Skeletal muscle tissue (tissue), 4 donors: Measurements from ENCODE around the gene ABCC6. TPM values are rescaled to one million over a fixed set of nuclear protein-coding genes. Genes with fewer than 3 reads are reported as not detected.

Experiments
- H3K27ac ChIP-seq: one replicate; pipeline ENCODE4 v1.7.0; 2013; ENCODE audit warnings: mild to moderate bottlenecking, low read depth, low read length, inconsistent platforms
- H3K27me3 ChIP-seq, 3 donors: one replicate each; pipeline ENCODE4 v1.7.0; 2013; ENCODE audit warnings: low read length in 3 of 3; ENCODE audit not compliant: control insufficient read depth in 3 of 3, insufficient read depth in 3 of 3
- H3K36me3 ChIP-seq, 3 donors: one replicate each; pipeline ENCODE4 v1.7.0; 2013; ENCODE audit warnings: low read length in 3 of 3; ENCODE audit not compliant: control insufficient read depth in 3 of 3, insufficient read depth in 3 of 3
- H3K4me1 ChIP-seq, 3 donors: one replicate each; pipeline ENCODE4 v1.7.0; 2013; ENCODE audit warnings: low read length in 3 of 3, mild to moderate bottlenecking in 3 of 3; ENCODE audit not compliant: control insufficient read depth in 3 of 3, insufficient read depth in 3 of 3
- H3K4me3 ChIP-seq, 3 donors: one replicate each; pipeline ENCODE4 v1.7.0; 2013; ENCODE audit warnings: low read length in 3 of 3
- H3K9ac ChIP-seq, 3 donors: one replicate each; pipeline ENCODE4 v1.7.0; 2013; ENCODE audit warnings: low read length in 3 of 3, mild to moderate bottlenecking in 3 of 3, moderate library complexity in 2 of 3, low read depth in 1 of 3
- H3K9me3 ChIP-seq, 3 donors: one replicate each; pipeline ENCODE4 v1.7.0; 2013; ENCODE audit warnings: low read length in 3 of 3; ENCODE audit not compliant: control insufficient read depth in 3 of 3
- total RNA-seq: library from RNA; depleted of rRNA; stranded (reverse); fragments of >200 nt; gene quantifications from one replicate; pipeline ENCODE4 v1.2.3, GENCODE V29; 2014
- donor health status: Osteomylitis.

The ABCC6 gene
- total RNA-seq, 1 donor from 2014 or later: 1.6 TPM

GRCh38 chr16:16124974-16125373 lies 98.3 kb downstream of the ABCC6 start:
- Histone ChIP-seq H3K36me3 (peaks cover 39 to 44% (median 39%) of the 10 kb centered on the region in 3 donors), H3K9ac (no peak overlapping the region), H3K4me1 (peaks cover 0 to 5% (median 4%) of the 10 kb centered on the region in 3 donors), H3K4me3 (no peak overlapping the region), H3K27ac (no peak overlapping the region), H3K27me3 (no peaks in the 10 kb centered on the region), H3K9me3 (peaks cover 0 to 4% (median 0%) of the 10 kb centered on the region in 3 donors)

GRCh38 chr16:16124438-16124837 lies 98.9 kb downstream of the ABCC6 start:
- no peaks in the 10 kb centered on the region for H3K27me3 ChIP-seq
- peaks cover 0 to 9% (median 5%) of the 10 kb centered on the region in 3 donors for H3K4me1 ChIP-seq
- H3K4me3 ChIP-seq: no peak overlapping the region
- peaks cover 35 to 46% (median 40%) of the 10 kb centered on the region in 3 donors for H3K36me3 ChIP-seq
- no peak overlapping the region for H3K27ac ChIP-seq
- peaks cover 0 to 4% (median 0%) of the 10 kb centered on the region in 3 donors for H3K9me3 ChIP-seq
- H3K9ac ChIP-seq: no peak overlapping the region

GRCh38 chr16:16122264-16122663 lies 101.0 kb downstream of the ABCC6 start:
- peaks cover 0 to 9% (median 2%) of the 10 kb centered on the region in 3 donors for H3K4me1 ChIP-seq
- no peak overlapping the region for H3K4me3 ChIP-seq
- no peaks in the 10 kb centered on the region for H3K27me3 ChIP-seq
- H3K36me3 ChIP-seq: peaks cover 41 to 52% (median 41%) of the 10 kb centered on the region in 3 donors
- H3K9me3 ChIP-seq: peaks cover 0 to 4% (median 0%) of the 10 kb centered on the region in 3 donors
- no peak overlapping the region for H3K27ac ChIP-seq
- H3K9ac ChIP-seq: no peak overlapping the region

GRCh38 chr16:16121185-16121727 lies 102.0 kb downstream of the ABCC6 start:
- Histone ChIP-seq H3K36me3 (peaks cover 38 to 52% (median 47%) of the 10 kb centered on the region in 3 donors), H3K4me3 (no peak overlapping the region), H3K27me3 (no peaks in the 10 kb centered on the region), H3K9me3 (peaks cover 0 to 4% (median 0%) of the 10 kb centered on the region in 3 donors), H3K4me1 (peaks cover 0 to 9% (median 0%) of the 10 kb centered on the region in 3 donors), H3K27ac (no peak overlapping the region), H3K9ac (no peak overlapping the region)

- no peak overlapping the region for H3K27ac ChIP-seq
- no peak overlapping the region for H3K4me3 ChIP-seq
- H3K36me3 ChIP-seq: peaks cover 39 to 52% (median 48%) of the 10 kb centered on the region in 3 donors
- H3K9ac ChIP-seq: no peak overlapping the region
- H3K27me3 ChIP-seq: no peaks in the 10 kb centered on the region
- peaks cover 0 to 4% (median 0%) of the 10 kb centered on the region in 3 donors for H3K9me3 ChIP-seq
- H3K4me1 ChIP-seq: peaks cover 0 to 9% (median 0%) of the 10 kb centered on the region in 3 donors
Measured at GRCh38 chr16:16120382-16121184, 102.7 kb downstream of the ABCC6 start.

- peaks cover 0 to 9% (median 0%) of the 10 kb centered on the region in 3 donors for H3K4me1 ChIP-seq
- no peak overlapping the region for H3K9ac ChIP-seq
- H3K27me3 ChIP-seq: no peaks in the 10 kb centered on the region
- no peak overlapping the region for H3K27ac ChIP-seq
- peaks cover 0 to 4% (median 0%) of the 10 kb centered on the region in 3 donors for H3K9me3 ChIP-seq
- no peak overlapping the region for H3K4me3 ChIP-seq
- H3K36me3 ChIP-seq: peaks cover 42 to 52% (median 48%) of the 10 kb centered on the region in 3 donors
Measured at GRCh38 chr16:16120044-16120381, 103.3 kb downstream of the ABCC6 start.

GRCh38 chr16:16118337-16118736 lies 105.0 kb downstream of the ABCC6 start:
- Histone ChIP-seq H3K9me3 (no peaks in the 10 kb centered on the region), H3K4me3 (no peak overlapping the region), H3K9ac (no peak overlapping the region), H3K4me1 (peaks cover 0 to 9% (median 0%) of the 10 kb centered on the region in 3 donors), H3K36me3 (peaks cover 49 to 52% (median 49%) of the 10 kb centered on the region in 3 donors), H3K27ac (no peak overlapping the region), H3K27me3 (no peaks in the 10 kb centered on the region)

- peaks cover 0 to 9% (median 0%) of the 10 kb centered on the region in 3 donors for H3K4me1 ChIP-seq
- H3K9me3 ChIP-seq: no peaks in the 10 kb centered on the region
- H3K27ac ChIP-seq: no peak overlapping the region
- no peaks in the 10 kb centered on the region for H3K27me3 ChIP-seq
- peaks cover 48 to 57% (median 56%) of the 10 kb centered on the region in 3 donors for H3K36me3 ChIP-seq
- H3K4me3 ChIP-seq: no peak overlapping the region
- no peak overlapping the region for H3K9ac ChIP-seq
Measured at GRCh38 chr16:16116841-16117240, 106.5 kb downstream of the ABCC6 start.

- no peak overlapping the region for H3K4me3 ChIP-seq
- no peaks in the 10 kb centered on the region for H3K4me1 ChIP-seq
Measured at GRCh38 chr16:16113076-16113475, 110.2 kb downstream of the ABCC6 start.

GRCh38 chr16:16112450-16113053 lies 110.7 kb downstream of the ABCC6 start:
- H3K4me3 ChIP-seq: no peak overlapping the region
- no peak overlapping the region for H3K27ac ChIP-seq
- H3K9ac ChIP-seq: no peak overlapping the region
- no peaks in the 10 kb centered on the region for H3K27me3 ChIP-seq
- H3K9me3 ChIP-seq: no peaks in the 10 kb centered on the region
- H3K4me1 ChIP-seq: no peaks in the 10 kb centered on the region
- H3K36me3 ChIP-seq: peaks cover 42 to 63% (median 57%) of the 10 kb centered on the region in 3 donors

More at GRCh38 chr16:16113076-16113475, 110.2 kb downstream of the ABCC6 start:
- peaks cover 47 to 64% (median 58%) of the 10 kb centered on the region in 3 donors for H3K36me3 ChIP-seq
- H3K27me3 ChIP-seq: no peaks in the 10 kb centered on the region
- H3K9ac ChIP-seq: no peak overlapping the region
- no peak overlapping the region for H3K27ac ChIP-seq
- H3K9me3 ChIP-seq: no peaks in the 10 kb centered on the region
